Epithelial cell of alveolus of lung (primary cell): ENCODE measurements around the gene LCN1. TPM values are rescaled to one million over a fixed set of nuclear protein-coding genes. Genes with fewer than 3 reads are reported as not detected.

ENCODE experiments used
- total RNA-seq: library from RNA; depleted of rRNA; stranded (reverse); fragments of >200 nt; gene quantifications from 2 replicates; pipeline ENCODE4 v1.2.1, GENCODE V29; 2015

Gene LCN1
- total RNA-seq, result not detected in 2 replicates

GRCh38 chr9:135520916-135521607 lies at the start of gene LCN1:
TSS of gene LCN1 (plus strand) at chr9:135521440. CDS start at chr9:135521498, 58 bp downstream.

GRCh38 chr9:135479469-135480052 lies 41.7 kb upstream of the LCN1 start, which contains the start of gene PPP1R26:
TSS of gene PPP1R26 (plus strand) at chr9:135479782. CDS start at chr9:135484511, 4,729 bp downstream.

GRCh38 chr9:135500525-135501260 lies 20.5 kb upstream of the LCN1 start, which contains the start of gene MRPS2:
TSS of gene MRPS2 (plus strand) at chr9:135500682. CDS start at chr9:135500711, 29 bp downstream.

GRCh38 chr9:135545646-135546176 lies 24.5 kb downstream of the LCN1 start, which contains the start of gene OBP2A:
TSS of gene OBP2A (plus strand) at chr9:135546126. CDS start at chr9:135546181, 55 bp downstream.

GRCh38 chr9:135561391-135562234 lies 40.4 kb downstream of the LCN1 start, which contains the start of gene PAEP:
TSS of gene PAEP (plus strand) at chr9:135561756.

Other genes starting within 250 kb of the LCN1 start
- gene PPP1R26, start 41.7 kb upstream of the LCN1 start, total RNA-seq, result 4.3 and 5.8 TPM in 2 replicates
- 45.4 and 56.5 TPM in 2 replicates for gene MRPS2, start 20.8 kb upstream of the LCN1 start, total RNA-seq
- gene OBP2A, start 24.7 kb downstream of the LCN1 start, total RNA-seq, result not detected in 2 replicates
- 0.65 TPM in 1 of 2 replicates, not detected in the other for gene PAEP, start 40.3 kb downstream of the LCN1 start, total RNA-seq
- gene GLT6D1, start 118.1 kb downstream of the LCN1 start, total RNA-seq, result not detected in 2 replicates
- not detected in 2 replicates for gene LCN9, start 141.9 kb downstream of the LCN1 start, total RNA-seq
- not detected in 2 replicates for gene SOHLH1, start 178.0 kb downstream of the LCN1 start, total RNA-seq
- gene KCNT1, start 180.7 kb downstream of the LCN1 start, total RNA-seq, result not detected in 2 replicates